Suppressor macrophage treated with lipopolysaccharide for 1 hour (primary cell): Measurements from ENCODE around the gene WNT16.
A peak's percentile ranks its signal among the peaks of the same experiment; 100 is the strongest.

ENCODE experiments used
- DNase-seq, 3 donors: peaks; one replicate each; pipeline ENCODE4 v3.0.0-alpha.2; 2020 to 2022

Gene WNT16

DNA sequence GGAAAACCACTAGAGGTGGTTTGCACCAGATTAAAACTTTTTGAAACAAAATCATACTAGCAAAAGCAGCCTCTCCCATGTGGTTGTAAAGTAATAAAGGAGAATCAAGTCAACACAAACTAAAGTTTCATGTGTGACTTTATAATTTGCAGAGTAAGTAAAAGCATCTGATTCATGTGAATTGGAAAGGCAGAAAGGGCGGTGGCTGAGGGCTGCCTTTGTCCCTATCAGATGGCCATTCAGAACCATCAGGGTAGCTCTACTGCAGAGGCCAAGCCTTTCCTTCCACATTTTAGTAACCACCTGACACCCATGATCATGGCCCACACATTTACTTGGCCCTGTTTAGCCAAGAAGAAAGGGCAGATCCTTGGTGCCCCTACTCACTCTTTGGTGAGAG, 15.7 kb downstream of the WNT16 start:
- no peak for DNase-seq

DNA sequence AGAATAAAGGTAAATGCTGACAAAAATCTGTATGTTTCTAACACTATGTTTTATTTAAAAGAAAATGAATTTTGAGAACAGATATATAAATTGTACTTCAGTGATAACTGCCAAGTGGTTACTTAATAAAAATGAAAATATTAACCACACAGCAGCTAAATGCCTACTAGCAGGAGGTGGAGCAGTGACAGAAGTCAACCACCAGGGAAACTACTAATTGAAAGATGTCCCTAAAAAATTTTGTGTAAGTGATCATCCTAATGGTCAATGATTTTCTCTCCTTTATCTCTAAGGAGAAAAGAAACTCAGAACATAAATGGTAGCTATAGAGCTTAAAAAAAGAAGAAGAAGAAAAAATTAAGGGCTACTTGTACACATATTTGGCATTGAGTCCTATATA, 22.9 kb downstream of the WNT16 start:
- no peak for DNase-seq

- no peak for DNase-seq
These were observed 23.5 kb downstream of the WNT16 start for GRCh38 chr7:121352323-121352722.

GRCh38 chr7:121355574-121355973, 26.8 kb downstream of the WNT16 start:
- no peak for DNase-seq

- no peak for DNase-seq
These were observed 31.8 kb downstream of the WNT16 start for GRCh38 chr7:121360564-121360963.

DNA sequence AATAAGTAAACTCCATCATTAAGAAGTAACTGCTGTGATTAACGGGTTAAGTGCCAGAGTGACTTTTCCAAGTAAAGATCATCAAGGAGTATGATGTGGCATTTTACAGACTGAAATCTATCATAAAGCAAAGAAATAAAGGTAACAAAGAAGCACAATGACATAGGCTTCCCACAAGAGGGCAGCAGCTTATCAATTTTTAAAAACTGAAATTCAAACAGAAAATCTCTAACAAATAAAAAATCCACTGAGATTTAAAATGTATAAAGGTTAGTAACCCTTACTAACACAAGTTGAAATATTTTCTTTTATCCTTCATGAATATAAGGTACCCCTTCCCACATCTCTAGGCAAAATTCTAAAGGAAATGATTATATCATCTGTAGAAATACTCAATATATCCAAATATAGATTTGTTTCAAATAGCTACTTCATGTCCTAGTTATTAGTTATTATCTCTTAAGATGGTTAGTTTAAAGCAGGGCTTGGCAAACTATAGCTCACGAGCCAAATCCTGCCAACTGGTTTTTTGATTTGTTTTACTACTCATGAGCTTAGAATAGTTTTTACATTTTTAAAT, 38.1 kb downstream of the WNT16 start:
- peak; percentile 40 to 70 (median 65) for DNase-seq

DNA sequence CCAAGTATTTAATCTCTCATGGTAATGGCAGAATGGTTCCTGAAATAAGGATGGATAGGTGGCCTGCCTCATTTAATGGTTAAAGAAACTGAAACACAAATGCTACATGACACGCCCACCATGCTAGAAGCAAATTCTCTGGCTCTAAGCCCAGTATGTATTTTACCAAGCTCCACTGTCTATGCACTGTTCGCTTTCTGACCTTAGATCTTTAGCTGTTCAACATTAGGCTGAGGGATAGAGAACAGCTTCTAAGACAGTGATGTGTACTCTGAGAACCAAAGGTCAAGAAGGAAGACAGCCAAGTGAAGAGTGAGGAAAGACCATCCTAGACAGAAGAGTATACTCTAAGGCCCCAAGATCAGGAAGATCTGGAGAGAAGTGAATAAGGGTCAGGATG, 40.7 kb downstream of the WNT16 start:
- DNase-seq = no peak

- no peak for DNase-seq
These were observed 42.6 kb downstream of the WNT16 start for GRCh38 chr7:121371367-121371766.

- no peak for DNase-seq
These were observed 43.1 kb downstream of the WNT16 start for GRCh38 chr7:121371883-121372282.

DNA sequence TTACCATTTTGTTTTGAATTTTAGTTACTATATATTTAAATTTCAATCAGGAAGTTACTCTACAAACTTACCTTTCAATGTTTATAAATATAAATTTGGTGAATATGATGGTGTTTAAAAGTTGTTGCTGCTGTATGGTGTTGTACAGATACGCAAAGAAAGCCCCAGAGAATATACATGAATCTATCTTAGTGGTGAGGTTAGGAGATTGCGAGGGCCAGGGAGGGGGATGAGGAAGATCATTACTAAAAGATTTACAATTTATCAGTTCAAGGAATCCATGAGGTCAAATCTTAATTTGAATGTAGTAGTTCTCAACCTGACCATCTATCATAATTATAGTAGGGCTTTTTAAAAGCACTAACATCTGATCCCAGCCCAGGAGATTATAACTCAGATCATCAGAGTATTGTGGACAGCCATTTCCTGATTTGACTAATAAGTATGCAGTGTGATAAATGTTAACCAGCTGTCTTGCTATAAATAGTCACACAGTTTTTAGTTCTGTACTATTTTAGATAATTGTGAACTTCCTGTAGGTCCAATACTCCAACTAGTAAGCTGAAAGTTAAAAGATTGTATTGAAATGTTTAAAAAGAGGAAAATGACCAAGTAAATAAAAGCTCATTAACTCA, 43.7 kb downstream of the WNT16 start:
- no peak for DNase-seq

DNA sequence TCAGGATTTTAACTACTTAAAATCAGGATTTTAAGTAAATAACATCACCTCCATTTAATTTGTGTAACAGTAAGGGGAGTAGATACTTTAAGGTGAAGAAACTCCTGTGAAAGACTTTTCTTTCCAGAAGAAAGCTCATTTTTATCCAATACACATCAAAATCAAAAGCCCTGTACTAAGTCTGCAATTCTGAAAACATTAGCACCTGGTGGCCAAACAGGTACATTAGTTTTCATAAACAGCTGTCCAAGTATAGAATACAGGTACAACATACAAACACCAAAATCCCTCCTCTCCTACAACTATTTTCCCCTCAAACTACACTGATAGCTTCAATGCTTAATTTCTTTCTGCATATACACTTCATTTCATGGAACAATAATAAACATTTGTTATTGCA, 44.4 kb downstream of the WNT16 start:
- no peak for DNase-seq

DNA sequence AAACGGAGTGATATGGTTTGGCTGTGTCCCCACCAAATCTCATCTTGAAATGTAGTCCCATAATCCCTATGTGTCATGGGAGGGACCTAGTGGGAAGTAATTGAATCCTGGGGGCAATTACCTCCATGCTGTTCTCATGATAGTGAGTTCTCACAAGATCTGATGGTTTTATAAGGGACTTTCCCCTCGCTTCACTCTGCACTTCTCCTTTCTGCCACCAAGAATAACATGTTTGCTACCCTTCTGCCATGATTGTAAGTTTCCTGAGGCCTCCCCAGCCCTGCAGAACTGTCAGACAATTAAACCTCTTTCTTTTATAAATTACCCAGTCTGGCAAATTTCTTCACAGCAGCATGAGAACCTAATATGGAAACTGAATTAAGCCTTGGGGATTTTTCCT, 48.2 kb downstream of the WNT16 start:
- peak; percentile 29 to 42 (median 36) for DNase-seq

DNA sequence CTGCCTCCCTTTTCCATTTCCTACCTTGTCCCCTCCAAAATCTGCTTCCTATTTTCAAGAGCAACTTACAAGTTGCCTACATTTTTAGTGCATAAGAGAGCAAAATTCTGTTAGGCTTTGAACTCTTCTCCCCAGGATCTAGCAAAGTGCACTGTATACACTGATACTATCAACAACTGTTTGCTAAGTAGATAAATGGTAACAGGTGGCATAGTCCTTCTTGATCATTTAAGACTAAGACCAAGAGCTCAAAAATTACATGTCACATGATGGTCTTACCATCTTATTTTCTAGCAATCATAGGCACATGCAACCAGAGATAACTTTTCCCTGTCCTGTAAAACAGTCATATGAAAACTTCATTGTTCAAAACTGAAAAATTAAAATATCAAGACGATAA, 51.1 kb downstream of the WNT16 start:
- no peak for DNase-seq

DNA sequence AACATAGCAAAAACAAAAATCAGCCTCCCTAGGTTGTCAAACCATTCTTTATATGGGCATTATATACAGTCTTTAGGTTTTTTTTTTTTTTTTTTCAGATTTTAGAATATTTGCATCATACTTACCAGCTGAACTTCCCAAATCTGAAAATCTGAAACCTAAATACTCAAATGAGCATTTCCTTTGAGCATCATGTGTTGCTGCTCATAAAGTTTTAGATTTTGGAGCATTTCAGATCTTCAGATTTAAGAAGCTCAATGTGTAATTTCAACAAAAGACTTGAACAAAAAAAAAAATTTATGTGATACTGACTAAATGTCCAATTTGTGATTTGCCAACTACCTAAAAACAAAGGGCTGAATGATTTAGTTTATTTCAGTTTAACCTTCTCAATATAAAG, 53.7 kb downstream of the WNT16 start:
- DNase-seq = no peak

DNA sequence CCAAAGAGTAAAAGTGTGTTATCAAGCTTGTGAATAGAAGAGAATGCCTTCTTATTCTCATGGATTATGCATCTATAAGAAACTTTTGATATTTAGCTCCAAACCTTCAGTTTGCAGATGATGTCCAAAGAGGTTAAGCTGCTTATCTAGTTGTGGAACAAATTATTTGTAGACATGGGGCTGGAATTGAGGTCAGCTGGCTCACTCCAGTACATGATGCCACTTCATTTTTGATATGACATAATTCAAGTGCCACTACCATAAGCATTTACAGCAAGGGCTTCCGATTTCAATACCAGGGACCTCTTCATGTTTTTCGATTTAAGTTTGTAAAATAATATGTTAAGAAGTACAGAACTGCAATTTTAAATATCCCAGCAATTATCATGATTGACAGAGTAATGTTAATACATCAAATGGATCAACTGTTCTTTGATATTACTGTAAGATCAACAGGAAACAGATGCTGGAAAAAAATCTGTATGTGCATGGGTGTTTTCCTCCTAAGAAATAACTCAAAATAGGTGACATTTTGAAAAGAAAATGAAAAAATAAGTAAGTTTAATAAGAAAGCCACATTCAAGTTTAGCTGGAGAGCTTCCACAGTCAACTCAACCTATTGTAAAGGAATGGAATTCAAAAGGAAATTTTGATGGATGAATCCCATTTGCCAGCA, 54.6 kb downstream of the WNT16 start:
- no peak for DNase-seq

GRCh38 chr7:121384265-121384664, 55.5 kb downstream of the WNT16 start:
- no peak for DNase-seq

DNA sequence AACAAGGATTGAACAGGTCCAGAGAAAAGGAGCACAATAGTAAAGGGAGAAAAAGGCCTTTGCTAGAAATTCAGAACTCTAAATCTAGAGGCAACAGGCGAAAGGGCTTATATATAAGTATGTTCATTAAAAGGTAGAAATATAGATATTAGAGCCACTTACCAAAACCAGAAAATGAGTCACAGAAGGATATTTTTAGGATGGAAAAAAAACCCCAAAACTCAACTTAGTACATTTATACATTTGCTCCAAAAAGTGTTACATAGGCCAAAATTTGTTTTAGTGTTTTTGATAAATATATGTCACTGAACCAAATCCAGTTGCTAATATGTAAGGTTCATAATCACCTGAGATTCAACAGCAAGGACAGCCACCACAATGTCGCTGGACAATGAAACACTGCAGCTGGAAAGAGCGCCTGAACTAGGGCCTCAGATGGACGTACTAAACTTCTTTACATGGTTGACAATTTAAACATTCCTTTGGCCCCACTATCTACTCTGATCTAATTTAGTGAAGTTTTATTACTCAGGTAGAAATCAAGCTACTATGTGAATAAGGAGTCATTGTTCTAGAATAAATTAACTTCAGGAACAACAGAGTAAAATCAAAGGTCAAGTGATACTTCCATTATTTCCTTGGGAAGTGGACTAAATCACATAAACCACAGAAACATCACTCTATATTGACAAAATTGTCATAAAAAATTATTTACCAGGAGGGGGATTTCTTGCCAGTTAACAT, 56.4 kb downstream of the WNT16 start:
- DNase-seq = no peak

DNA sequence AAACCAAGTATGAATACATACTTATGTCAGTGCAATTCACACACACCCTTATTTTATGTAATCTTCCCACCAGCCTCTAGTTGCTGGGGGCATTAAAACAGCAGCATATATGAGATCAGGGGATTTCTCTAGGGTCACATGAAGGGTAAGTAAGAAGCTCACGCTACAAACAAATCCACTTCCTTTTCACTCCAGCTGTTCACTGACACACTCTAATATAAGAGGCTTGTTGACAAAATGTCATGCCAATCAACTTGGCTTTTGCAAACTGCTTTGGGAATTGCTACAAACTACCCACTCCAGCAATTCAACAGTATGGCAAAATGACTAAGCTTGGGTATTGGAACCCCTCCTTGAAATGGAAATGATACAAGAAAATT, 57.0 kb downstream of the WNT16 start:
- peak; percentile 75 to 88 (median 85) for DNase-seq

DNA sequence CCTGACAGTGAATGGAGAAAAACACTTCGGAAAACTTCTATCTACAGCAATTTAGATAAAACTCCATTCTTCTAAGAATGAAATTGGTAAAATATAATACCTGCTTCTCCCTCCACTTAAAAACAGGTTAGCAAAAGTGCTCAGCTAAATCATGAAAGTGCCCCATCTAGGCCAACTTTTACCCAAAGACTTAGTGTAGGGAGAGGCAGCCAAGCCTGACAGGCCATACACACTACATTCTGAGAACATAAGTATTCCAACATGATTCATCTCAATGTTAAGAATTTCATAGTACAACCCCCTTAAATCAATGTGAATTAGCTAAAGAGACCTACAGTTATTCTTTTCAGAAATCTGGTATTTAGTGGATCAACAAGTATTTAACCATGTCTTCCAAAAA, 60.1 kb downstream of the WNT16 start:
- no peak for DNase-seq

- DNase-seq = no peak
These were observed 61.3 kb downstream of the WNT16 start for GRCh38 chr7:121390109-121390508.

- no peak for DNase-seq
These were observed 61.8 kb downstream of the WNT16 start for GRCh38 chr7:121390617-121391016.
